Gastroesophageal sphincter (tissue), 4 donors: ENCODE results near the gene TBRG4. TPM values are rescaled to one million over a fixed set of nuclear protein-coding genes. Genes with fewer than 3 reads are reported as not detected.

Experiments
- ATAC-seq: fragments of 150-250 bp; one replicate; pipeline ENCODE4 v1.9.1; 2016; ENCODE audit warnings: mild to moderate bottlenecking, moderate library complexity
- H3K27ac ChIP-seq, 4 donors: fragments of 200-600 bp; sonication (generic) in 3 of 4; 1 replicate in 3 of 4; 2 replicates in 1 of 4; pipeline ENCODE4 v1.5.1; 2016 to 2019
- H3K27me3 ChIP-seq: fragments of 200-600 bp; sonication (generic); one replicate; pipeline ENCODE4 v1.5.1; 2019
- H3K36me3 ChIP-seq, 2 donors: fragments of 200-600 bp; sonication (generic); one replicate each; pipeline ENCODE4 v1.5.1; 2019; ENCODE audit warnings: control low read depth in 1 of 2
- H3K4me1 ChIP-seq, 3 donors: fragments of 200-600 bp; sonication (generic); 1 replicate in 2 of 3; 2 replicates in 1 of 3; pipeline ENCODE4 v1.5.1; 2016 to 2019; ENCODE audit warnings: control low read depth in 2 of 3
- H3K4me3 ChIP-seq, 2 donors: fragments of 200-600 bp; sonication (generic); one replicate each; pipeline ENCODE4 v1.5.1; 2019; ENCODE audit warnings: mild to moderate bottlenecking in 1 of 2, moderate library complexity in 1 of 2
- H3K9me3 ChIP-seq, 3 donors: fragments of 200-600 bp; sonication (generic); one replicate each; pipeline ENCODE4 v1.5.1; 2017 to 2019; ENCODE audit warnings: control low read depth in 2 of 3
- CTCF ChIP-seq, 4 experiments: fragments of 200-600 bp in 2 of 4; fragments of 450-650 bp in 2 of 4; sonication (generic) in 1 of 4; IDR thresholded peaks; one replicate each; pipeline ENCODE4 v1.5.1; 2017 to 2019; ENCODE audit warnings: antibody characterized with exemption in 4 of 4, mild to moderate bottlenecking in 2 of 4, moderate library complexity in 2 of 4
- EP300 ChIP-seq: sonication (generic); formaldehyde crosslinking; IDR thresholded peaks from one replicate; pipeline ENCODE4 v1.6.1; 2017; ENCODE audit warnings: antibody characterized with exemption, mild to moderate bottlenecking
- POLR2A ChIP-seq, 2 donors: fragments of 450-650 bp; IDR thresholded peaks; one replicate each; pipeline ENCODE4 v1.6.1; 2017; ENCODE audit warnings: antibody characterized with exemption in 2 of 2, mild to moderate bottlenecking in 2 of 2, moderate library complexity in 1 of 2
- POLR2AphosphoS5 ChIP-seq: sonication (generic); formaldehyde crosslinking; IDR thresholded peaks from one replicate; pipeline ENCODE4 v1.6.1; 2017; ENCODE audit warnings: antibody characterized with exemption
- WGBS, 2 donors: methylation state at CpG; one replicate each; pipeline ENCODE4 v1.1.5; 2018; ENCODE audit warnings: low coverage in 1 of 2; 5-methylcytosine and 5-hydroxymethylcytosine counted together
- total RNA-seq, 4 donors: library from RNA; depleted of rRNA; stranded (reverse); fragments of >200 nt; gene quantifications; one replicate each; pipeline ENCODE4 v1.1.0, GENCODE V29; 2016

TBRG4 gene
- total RNA-seq, 4 donors from 2014 or later: 38.7 to 66.6 (median 54.7) TPM

GRCh38 chr7:45072131-45073030, 39.1 kb downstream of the TBRG4 start:
- no peak overlapping the region for H3K4me3 ChIP-seq
- WGBS, 2 donors: 72 to 73% methylated on average over 2 to 6 of the region's 13 CpGs
- H3K27ac ChIP-seq: no peak overlapping the region
- no peak for ATAC-seq
- no peaks in the 10 kb centered on the region for H3K9me3 ChIP-seq
- no peaks in the 10 kb centered on the region for H3K27me3 ChIP-seq
- H3K36me3 ChIP-seq: peaks cover 0 to 100% of the 10 kb centered on the region in 2 donors
- no peak for TF ChIP-seq CTCF (IDR thresholded peaks at IDR 0.05)
- no peak for TF ChIP-seq EP300
- TF ChIP-seq POLR2A (IDR thresholded peaks at IDR 0.05): no peak
- TF ChIP-seq POLR2AphosphoS5: no peak
- no peaks in the 10 kb centered on the region for H3K4me1 ChIP-seq

GRCh38 chr7:45071528-45071927, 40.0 kb downstream of the TBRG4 start:
- TF ChIP-seq POLR2A (IDR thresholded peaks at IDR 0.05): no peak
- no peak for TF ChIP-seq EP300
- TF ChIP-seq CTCF (IDR thresholded peaks at IDR 0.05): no peak
- TF ChIP-seq POLR2AphosphoS5: no peak

GRCh38 chr7:45070254-45070642, 41.2 kb downstream of the TBRG4 start:
- no peaks in the 10 kb centered on the region for H3K4me1 ChIP-seq
- H3K4me3 ChIP-seq: no peak overlapping the region
- ATAC-seq: no peak
- TF ChIP-seq EP300: no peak
- no peak for TF ChIP-seq POLR2AphosphoS5
- TF ChIP-seq CTCF (IDR thresholded peaks at IDR 0.05): no peak
- no CpG with 5 or more reads among the region's 1 CpG for WGBS, 2 donors
- H3K9me3 ChIP-seq: no peaks in the 10 kb centered on the region
- peaks cover 0 to 100% of the 10 kb centered on the region in 2 donors for H3K36me3 ChIP-seq
- H3K27ac ChIP-seq: no peak overlapping the region
- no peaks in the 10 kb centered on the region for H3K27me3 ChIP-seq

More at GRCh38 chr7:45071528-45071927, 40.0 kb downstream of the TBRG4 start:
- Histone ChIP-seq H3K9me3 (no peaks in the 10 kb centered on the region), H3K36me3 (peaks cover 0 to 100% of the 10 kb centered on the region in 2 donors), H3K4me3 (no peak overlapping the region), H3K27me3 (no peaks in the 10 kb centered on the region), H3K4me1 (no peaks in the 10 kb centered on the region), H3K27ac (no peak overlapping the region)
- WGBS, 2 donors: 61 to 70% methylated on average over 2 to 3 of the region's 3 CpGs
- ATAC-seq: no peak

- ATAC-seq: no peak
- H3K4me3 ChIP-seq: no peak overlapping the region
- no peak for TF ChIP-seq POLR2A (IDR thresholded peaks at IDR 0.05)
- H3K27ac ChIP-seq: no peak overlapping the region
- no peaks in the 10 kb centered on the region for H3K27me3 ChIP-seq
- no peaks in the 10 kb centered on the region for H3K9me3 ChIP-seq
- H3K4me1 ChIP-seq: no peaks in the 10 kb centered on the region
- 92 to 100% methylated on average over 2 to 13 of the region's 15 CpGs for WGBS, 2 donors
- peaks cover 0 to 100% of the 10 kb centered on the region in 2 donors for H3K36me3 ChIP-seq
Observed at GRCh38 chr7:45069444-45070253, 41.8 kb downstream of the TBRG4 start.

- no peak for ATAC-seq
- Histone ChIP-seq H3K4me3 (no peak overlapping the region), H3K4me1 (no peaks in the 10 kb centered on the region), H3K9me3 (no peaks in the 10 kb centered on the region), H3K36me3 (peaks cover 0 to 100% of the 10 kb centered on the region in 2 donors), H3K27ac (no peak overlapping the region), H3K27me3 (no peaks in the 10 kb centered on the region)
- TF ChIP-seq POLR2AphosphoS5 (no peak), CTCF (IDR thresholded peaks at IDR 0.05) (no peak), EP300 (no peak), POLR2A (IDR thresholded peaks at IDR 0.05) (no peak)
- WGBS, 2 donors: 89 to 95% methylated on average over 3 to 10 of the region's 15 CpGs
Observed at GRCh38 chr7:45068236-45069023, 43.1 kb downstream of the TBRG4 start.
